Measurements from ENCODE around the gene SERPINC1. TPM values are rescaled to one million over a fixed set of nuclear protein-coding genes. Genes with fewer than 3 reads are reported as not detected.
A peak's percentile ranks its signal among the peaks of the same experiment; 100 is the strongest.
"Not testable (repeated sequence)": the region's sequence is repeated elsewhere in the genome, so short reads cannot be mapped to it uniquely, and the experiment has no call there.

The SERPINC1 gene
- total RNA-seq, 1 donor from 2014 or later: 0.30 TPM

DNA sequence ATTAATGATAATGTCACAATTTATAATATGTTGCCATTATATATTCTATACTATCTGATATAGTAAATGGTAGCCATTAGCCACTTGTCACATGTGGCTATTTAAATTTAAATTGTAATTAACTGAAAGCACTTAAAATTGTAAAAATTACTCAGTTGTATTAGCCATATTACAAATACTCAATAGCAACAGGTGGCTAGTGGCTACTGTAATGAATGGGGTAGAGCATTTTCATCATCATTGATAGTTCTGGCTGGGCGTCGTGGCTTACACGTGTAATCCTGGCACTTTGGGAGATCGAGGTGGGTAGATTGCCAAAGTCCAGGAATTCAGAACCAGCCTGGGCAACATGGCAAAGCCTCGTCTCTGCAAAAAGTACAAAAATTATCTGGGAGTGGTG, 32.4 kb downstream of the SERPINC1 start:
- H3K36me3 ChIP-seq: peaks cover 28% of the 10 kb centered on the region
- H3K4me3 ChIP-seq: no peak overlapping the region
- ATAC-seq (no peak), DNase-seq (no peak)
- TF ChIP-seq, protein P1, sequence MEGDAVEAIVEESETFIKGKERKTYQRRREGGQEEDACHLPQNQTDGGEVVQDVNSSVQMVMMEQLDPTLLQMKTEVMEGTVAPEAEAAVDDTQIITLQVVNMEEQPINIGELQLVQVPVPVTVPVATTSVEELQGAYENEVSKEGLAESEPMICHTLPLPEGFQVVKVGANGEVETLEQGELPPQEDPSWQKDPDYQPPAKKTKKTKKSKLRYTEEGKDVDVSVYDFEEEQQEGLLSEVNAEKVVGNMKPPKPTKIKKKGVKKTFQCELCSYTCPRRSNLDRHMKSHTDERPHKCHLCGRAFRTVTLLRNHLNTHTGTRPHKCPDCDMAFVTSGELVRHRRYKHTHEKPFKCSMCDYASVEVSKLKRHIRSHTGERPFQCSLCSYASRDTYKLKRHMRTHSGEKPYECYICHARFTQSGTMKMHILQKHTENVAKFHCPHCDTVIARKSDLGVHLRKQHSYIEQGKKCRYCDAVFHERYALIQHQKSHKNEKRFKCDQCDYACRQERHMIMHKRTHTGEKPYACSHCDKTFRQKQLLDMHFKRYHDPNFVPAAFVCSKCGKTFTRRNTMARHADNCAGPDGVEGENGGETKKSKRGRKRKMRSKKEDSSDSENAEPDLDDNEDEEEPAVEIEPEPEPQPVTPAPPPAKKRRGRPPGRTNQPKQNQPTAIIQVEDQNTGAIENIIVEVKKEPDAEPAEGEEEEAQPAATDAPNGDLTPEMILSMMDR (IDR thresholded peaks at IDR 0.05): no peak
- no peak overlapping the region for H3K27ac ChIP-seq
- H3K4me1 ChIP-seq: no peaks in the 10 kb centered on the region
- H3K27me3 ChIP-seq (ENCODE audit: low read depth): no peaks in the 10 kb centered on the region
- H3K9me3 ChIP-seq: no peaks in the 10 kb centered on the region
- intact Hi-C loops (cut with DNase I): no loop called here

DNA sequence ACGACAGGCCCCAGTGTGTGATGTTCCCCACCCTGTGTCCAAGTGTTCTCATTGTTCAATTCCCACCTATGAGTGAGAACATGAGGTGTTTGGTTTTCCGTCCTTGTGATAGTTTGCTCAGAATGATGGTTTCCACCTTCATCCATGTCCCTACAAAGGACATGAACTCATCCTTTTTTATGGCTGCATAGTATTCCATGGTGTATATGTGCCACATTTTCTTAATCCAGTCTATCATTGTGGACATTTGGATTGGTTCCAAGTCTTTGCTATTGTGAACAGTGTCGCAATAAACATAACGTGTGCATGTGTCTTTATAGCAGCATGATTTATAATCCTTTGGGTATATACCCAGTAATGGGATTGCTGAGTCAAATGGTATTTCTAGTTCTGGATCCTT, 36.0 kb downstream of the SERPINC1 start:
- ATAC-seq; H3K27me3 ChIP-seq (ENCODE audit: low read depth); DNase-seq; H3K4me1 ChIP-seq; intact Hi-C loops (cut with DNase I); H3K4me3 ChIP-seq; H3K9me3 ChIP-seq; H3K27ac ChIP-seq: not testable (repeated sequence)
- H3K36me3 ChIP-seq: peaks cover 37% of the 10 kb centered on the region

DNA sequence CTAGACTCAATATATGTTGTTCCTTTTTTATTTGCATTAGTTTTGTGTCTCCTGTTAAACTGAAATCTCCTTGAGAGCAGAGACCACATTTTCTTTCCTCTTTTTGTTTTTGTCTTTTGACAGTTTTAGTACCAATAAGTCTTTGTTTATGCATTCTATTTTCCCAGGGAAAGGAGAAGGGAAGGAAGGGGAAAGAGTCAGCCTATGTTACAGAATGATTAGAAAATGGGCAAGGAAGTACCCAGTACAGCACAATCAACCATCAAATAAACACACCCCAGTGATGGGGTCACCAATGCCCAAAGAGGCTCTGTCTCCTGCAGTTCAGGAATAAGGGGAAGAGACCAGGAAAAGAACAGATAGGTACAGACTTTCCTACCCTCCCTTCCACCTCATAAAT, 38.9 kb downstream of the SERPINC1 start:
- TF ChIP-seq, protein P1 (IDR thresholded peaks at IDR 0.05): no peak
- Histone ChIP-seq H3K27ac (no peak overlapping the region), H3K36me3 (peaks cover 48% of the 10 kb centered on the region), H3K27me3 (ENCODE audit: low read depth) (no peaks in the 10 kb centered on the region), H3K9me3 (no peaks in the 10 kb centered on the region), H3K4me1 (no peaks in the 10 kb centered on the region), H3K4me3 (no peak overlapping the region)
- ATAC-seq: no peak
- intact Hi-C loops (cut with DNase I): no loop called here
- DNase-seq: no peak

DNA sequence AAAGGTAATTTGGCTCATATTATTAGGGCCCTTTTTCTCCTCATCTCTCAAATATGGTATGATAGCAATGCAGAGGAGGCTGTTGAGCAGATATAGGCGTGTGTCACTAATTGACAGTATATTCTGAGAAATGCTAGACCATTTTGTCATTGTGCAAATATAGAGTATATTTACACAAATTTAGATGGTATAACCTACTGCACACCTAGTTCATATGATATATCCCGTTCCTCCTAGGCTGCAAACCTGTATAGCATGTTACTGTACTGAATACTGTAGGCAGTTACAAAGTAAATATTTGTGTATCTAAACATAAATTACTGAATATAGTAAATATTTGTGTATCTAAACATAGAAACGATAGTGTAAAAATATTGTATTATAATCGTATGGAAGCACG, 40.4 kb downstream of the SERPINC1 start:
- Histone ChIP-seq H3K27ac (no peak overlapping the region), H3K4me3 (no peak overlapping the region), H3K4me1 (no peaks in the 10 kb centered on the region), H3K27me3 (ENCODE audit: low read depth) (no peaks in the 10 kb centered on the region), H3K9me3 (no peaks in the 10 kb centered on the region), H3K36me3 (peaks cover 50% of the 10 kb centered on the region)
- no peak for DNase-seq
- TF ChIP-seq, protein P1 (IDR thresholded peaks at IDR 0.05): no peak
- ATAC-seq: no peak
- intact Hi-C loops (cut with DNase I): no loop called here

DNA sequence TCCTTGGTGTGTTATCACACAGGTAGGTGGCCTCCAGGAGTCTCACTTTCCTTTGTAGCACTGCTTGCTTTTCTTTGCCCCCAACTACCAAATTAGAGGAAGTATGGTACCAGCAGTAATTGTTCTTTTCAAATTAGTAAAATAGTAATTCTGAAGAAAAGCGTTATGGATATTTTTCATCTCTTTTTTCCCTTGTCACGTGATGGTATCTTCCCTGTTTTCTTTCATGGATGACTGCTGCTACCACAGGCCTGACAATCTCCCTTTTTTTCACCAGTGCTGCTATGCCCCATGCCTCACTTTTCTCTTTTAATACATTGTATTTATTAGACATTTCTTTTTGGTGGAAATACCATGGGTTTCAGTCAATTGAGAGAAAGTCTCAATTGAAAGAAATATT, 45.6 kb downstream of the SERPINC1 start:
- H3K27ac ChIP-seq: no peak overlapping the region
- DNase-seq (no peak), ATAC-seq (no peak)
- no peak overlapping the region for H3K4me3 ChIP-seq
- H3K36me3 ChIP-seq: peaks cover 28% of the 10 kb centered on the region
- H3K4me1 ChIP-seq: peaks cover 32% of the 10 kb centered on the region
- intact Hi-C loops (cut with DNase I): no loop called here
- no peaks in the 10 kb centered on the region for H3K27me3 ChIP-seq (ENCODE audit: low read depth)
- TF ChIP-seq, protein P1 (IDR thresholded peaks at IDR 0.05): no peak
- H3K9me3 ChIP-seq: no peaks in the 10 kb centered on the region

DNA sequence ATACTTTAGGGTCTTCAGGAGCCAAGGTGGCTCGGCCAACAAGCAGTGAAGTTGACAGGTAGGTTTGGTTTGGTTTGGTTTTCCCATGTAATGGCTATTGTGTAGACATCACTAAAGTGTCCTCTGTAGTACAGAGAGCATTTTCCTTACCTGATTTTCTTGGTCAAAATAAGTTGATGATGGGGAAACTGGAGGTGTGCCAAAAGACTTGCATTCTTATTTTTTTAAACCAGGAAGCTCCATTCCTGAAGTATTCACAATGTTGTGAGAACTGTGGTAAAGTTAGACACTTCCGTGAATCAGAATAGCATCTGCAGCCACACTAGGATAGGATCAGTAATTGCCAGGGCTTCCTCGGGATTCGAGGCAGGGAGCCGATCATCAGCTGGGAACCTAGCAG, 46.0 kb downstream of the SERPINC1 start:
- TF ChIP-seq, protein P1 (IDR thresholded peaks at IDR 0.05): no peak
- no peak for ATAC-seq
- H3K27ac ChIP-seq: peak overlapping the region; percentile 95
- intact Hi-C loops (cut with DNase I): no loop called here
- H3K4me3 ChIP-seq: no peak overlapping the region
- H3K36me3 ChIP-seq: peaks cover 28% of the 10 kb centered on the region
- no peaks in the 10 kb centered on the region for H3K27me3 ChIP-seq (ENCODE audit: low read depth)
- peaks cover 36% of the 10 kb centered on the region for H3K4me1 ChIP-seq
- H3K9me3 ChIP-seq: no peaks in the 10 kb centered on the region
- DNase-seq: no peak

All from lower lobe of right lung (tissue), 2 donors.